VCaP (cell line): Measurements from ENCODE around the gene MORC2.

Experiments used
- H3K27ac ChIP-seq: fragments of 450-650 bp; 2 replicates; pipeline ENCODE4 v1.5.1; 2017
- CTCF ChIP-seq: fragments of 450-650 bp; conservative IDR thresholded peaks from 2 replicates; pipeline ENCODE4 v1.5.1; 2017; ENCODE audit warnings: mild to moderate bottlenecking, moderate library complexity

MORC2 gene

DNA sequence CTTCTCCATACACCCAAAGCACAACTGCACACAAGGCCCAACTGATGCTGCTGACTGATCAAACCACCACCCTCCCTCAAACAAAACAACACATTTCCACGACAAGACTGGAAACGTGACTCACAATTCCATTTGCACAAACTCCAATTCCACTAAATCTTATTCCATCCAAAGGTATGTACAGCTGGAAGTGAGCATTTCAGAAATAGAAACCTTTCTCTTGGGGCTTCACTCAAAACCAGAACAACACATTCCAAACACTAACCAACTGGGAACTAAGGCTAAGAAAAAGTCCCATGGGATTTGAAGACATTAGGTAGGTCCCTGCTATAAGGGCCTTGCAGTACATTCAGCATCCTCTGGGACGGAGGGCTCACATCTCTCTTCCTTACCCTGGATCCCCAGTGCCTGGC is 19.6 kb downstream of the MORC2 start:
- no peak for TF ChIP-seq CTCF
- H3K27ac ChIP-seq = no peak overlapping the region

DNA sequence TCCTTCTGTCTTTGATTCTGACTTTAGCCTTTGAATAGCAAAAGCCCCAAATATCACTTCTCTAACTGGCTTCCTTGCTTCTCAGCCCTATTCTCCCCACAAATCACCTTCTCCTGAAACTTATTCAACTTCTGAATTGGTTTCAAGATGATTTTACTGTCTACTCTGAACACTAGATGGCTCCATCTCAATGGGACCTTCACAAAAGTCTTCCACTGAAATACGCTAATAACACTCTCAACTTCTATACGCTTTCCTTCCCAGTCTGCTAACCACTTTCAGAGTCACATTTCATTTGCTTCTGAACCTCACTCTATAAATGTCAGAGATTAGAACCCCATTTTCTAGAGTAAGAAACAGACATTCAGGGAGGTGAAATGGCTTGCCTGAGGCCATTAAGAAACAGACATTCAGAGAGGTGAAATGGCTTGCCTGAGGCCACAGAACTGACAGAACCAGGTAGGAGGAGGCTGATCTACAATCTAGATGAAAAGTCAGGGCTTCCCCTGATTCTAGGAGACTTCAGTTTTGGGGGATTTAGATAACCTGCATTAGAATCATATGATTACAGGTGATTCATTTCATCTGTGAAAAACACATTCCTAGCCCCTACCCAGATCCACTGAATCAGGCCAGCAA is 20.6 kb downstream of the MORC2 start:
- H3K27ac ChIP-seq = no peak overlapping the region
- peak; percentile 75 for TF ChIP-seq CTCF

GRCh38 chr22:30947173-30947815 is 21.3 kb downstream of the MORC2 start:
- no peak overlapping the region for H3K27ac ChIP-seq
- TF ChIP-seq CTCF = no peak

DNA sequence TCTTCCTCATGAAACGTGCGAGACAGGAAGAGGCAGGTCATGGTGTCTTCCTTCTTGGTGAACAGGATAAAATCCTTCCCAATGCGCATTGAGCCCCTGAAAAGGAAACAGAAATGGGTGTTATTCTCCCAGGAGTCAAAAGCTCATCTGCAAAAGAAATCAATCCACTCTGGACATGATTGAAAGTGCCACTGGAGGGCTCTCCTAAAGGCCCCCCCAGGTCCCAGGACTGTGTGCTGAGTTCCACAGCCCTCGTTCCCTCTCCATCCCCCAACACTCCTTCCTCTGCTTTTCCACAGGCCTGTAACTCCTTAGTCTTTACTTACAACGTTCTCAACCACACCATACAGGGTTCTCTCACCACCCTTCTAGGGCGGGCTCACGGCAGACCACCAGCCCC is 22.2 kb downstream of the MORC2 start:
- no peak for TF ChIP-seq CTCF
- no peak overlapping the region for H3K27ac ChIP-seq

- TF ChIP-seq CTCF = no peak
- H3K27ac ChIP-seq = no peak overlapping the region
Observed at GRCh38 chr22:30945653-30946052, 22.9 kb downstream of the MORC2 start.

GRCh38 chr22:30944986-30945385 is 23.6 kb downstream of the MORC2 start:
- no peak overlapping the region for H3K27ac ChIP-seq

GRCh38 chr22:30943368-30943767 is 25.2 kb downstream of the MORC2 start:
- TF ChIP-seq CTCF = no peak

More at GRCh38 chr22:30944986-30945385, 23.6 kb downstream of the MORC2 start:
- TF ChIP-seq CTCF = no peak

More at GRCh38 chr22:30943368-30943767, 25.2 kb downstream of the MORC2 start:
- H3K27ac ChIP-seq = no peak overlapping the region
